Measurements from ENCODE around the gene PDIA6.

DNA sequence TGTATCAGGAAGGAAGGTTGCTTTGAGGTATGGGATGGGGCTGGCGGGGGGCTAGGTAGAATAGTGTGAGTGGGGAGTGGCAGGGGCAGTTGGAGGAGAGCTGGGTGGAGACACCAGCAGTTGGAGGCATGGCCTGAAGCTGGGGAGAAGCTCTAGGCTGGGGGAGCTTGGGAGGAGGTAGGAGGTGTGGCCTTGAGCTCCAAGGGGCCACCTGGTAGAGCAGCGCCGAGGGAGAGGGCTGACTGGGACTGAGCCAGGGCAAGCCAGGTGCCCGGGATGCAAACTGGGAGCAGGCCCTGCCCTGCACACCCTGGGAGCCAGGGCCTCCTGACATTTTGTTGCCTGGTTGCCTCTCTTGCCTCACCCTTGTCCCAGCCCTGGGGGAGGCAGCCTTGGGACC lies 33.1 kb upstream of the PDIA6 start:
- TF ChIP-seq CTCF (conservative IDR thresholded peaks at IDR 0.05) (no peak), ZFX (IDR thresholded peaks at IDR 0.05) (no peak)
